ENCODE results near the gene PHOX2A.

Gene PHOX2A

DNA sequence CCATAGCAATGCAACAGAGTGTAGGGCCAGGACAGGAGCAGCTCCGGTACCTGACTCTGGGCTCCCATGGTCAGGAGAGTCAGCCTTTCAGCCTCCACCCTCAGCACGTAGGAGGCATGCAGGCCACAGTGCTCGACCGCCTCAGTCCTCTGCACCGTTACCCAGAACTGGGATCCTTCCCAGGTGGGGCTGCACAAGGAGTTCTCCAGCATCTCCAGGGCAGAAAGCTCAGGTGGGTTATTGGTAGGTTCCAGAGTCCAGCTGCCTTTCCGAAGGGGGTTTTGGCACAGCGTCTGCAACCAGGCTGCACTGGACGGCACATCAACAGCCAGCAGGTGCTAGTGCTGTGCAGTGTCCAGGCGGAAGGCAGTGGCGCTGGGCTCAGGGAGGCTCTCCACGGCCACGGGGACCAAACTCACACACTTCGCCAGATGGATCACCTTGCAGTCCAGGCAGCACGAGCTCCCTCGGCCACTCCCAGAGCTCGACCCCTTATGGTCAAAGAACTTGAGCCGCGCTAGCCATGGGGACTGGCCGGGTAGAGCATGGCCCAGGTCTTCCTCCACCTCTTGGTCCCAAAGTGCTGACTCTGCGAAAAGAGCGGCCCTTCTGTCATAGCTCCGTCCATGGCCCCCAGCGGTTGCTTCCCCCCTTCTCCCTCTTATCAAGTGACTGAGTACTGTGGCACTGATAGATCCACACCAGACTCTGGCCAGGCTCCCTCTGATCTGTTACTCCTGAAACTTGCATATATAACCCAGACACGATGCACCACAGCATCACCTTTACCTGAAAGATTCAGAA, 6.9 kb upstream of the PHOX2A start:
- DNase-seq (ENCODE audit: extremely low read depth in 1 of 2, low read depth in 1 of 2), result no peak

DNA sequence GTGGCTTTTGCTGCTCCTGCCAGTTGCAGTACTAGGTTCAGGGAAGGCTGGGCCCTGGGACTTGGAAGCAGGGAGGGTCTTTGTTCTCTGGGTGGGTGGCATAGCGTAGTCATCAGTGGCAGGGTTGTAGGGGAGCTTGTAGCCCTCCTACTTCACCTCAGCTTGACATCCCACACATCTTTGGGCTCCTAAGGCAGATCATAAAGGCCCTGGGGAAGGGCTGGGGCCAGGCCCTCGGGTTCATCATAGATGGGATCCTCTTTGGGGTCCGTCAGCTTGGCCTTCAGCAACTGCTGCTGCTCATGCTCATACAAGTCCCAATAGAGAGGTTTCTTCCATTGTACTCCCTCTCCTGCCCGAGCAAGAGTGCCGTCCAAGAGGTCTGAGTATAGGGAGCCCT, 6.0 kb upstream of the PHOX2A start:
- no peak for DNase-seq (ENCODE audit: extremely low read depth in 1 of 2, low read depth in 1 of 2)

- no peak for DNase-seq (ENCODE audit: extremely low read depth in 1 of 2, low read depth in 1 of 2)
Measured at GRCh38 chr11:72247584-72247983, 3.6 kb upstream of the PHOX2A start.

DNA sequence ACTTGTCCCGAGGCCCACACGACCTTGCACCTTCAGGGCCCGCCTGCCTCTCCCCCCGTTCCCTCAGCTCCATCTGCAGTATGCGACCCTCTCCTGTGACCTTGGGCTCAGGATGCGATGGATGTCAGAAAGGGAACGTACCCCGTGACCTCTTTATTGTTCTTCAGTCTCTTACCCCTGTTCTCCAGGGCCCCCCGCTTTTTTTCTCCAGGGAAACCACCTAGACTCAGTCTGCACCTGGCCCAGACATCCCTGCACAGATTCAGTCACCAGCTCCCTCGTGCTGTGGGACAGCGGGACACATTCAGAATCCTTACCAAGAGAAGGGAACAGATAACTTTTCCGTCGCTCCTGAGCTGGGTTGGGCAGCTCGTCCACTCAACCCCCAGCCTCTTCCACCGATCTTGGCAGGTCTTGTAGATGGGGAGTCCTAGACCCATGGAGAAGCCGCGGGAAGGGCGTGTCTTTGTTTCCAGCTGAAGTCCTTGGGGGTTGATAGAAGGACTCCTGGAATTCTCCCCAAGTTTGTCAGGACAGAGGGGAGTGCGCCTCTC, 1.4 kb upstream of the PHOX2A start:
- DNase-seq (ENCODE audit: extremely low read depth in 1 of 2, low read depth in 1 of 2), result no peak

- DNase-seq (ENCODE audit: extremely low read depth in 1 of 2, low read depth in 1 of 2), result no peak
Measured at GRCh38 chr11:72244361-72245262, 636 bp upstream of the PHOX2A start.

DNA sequence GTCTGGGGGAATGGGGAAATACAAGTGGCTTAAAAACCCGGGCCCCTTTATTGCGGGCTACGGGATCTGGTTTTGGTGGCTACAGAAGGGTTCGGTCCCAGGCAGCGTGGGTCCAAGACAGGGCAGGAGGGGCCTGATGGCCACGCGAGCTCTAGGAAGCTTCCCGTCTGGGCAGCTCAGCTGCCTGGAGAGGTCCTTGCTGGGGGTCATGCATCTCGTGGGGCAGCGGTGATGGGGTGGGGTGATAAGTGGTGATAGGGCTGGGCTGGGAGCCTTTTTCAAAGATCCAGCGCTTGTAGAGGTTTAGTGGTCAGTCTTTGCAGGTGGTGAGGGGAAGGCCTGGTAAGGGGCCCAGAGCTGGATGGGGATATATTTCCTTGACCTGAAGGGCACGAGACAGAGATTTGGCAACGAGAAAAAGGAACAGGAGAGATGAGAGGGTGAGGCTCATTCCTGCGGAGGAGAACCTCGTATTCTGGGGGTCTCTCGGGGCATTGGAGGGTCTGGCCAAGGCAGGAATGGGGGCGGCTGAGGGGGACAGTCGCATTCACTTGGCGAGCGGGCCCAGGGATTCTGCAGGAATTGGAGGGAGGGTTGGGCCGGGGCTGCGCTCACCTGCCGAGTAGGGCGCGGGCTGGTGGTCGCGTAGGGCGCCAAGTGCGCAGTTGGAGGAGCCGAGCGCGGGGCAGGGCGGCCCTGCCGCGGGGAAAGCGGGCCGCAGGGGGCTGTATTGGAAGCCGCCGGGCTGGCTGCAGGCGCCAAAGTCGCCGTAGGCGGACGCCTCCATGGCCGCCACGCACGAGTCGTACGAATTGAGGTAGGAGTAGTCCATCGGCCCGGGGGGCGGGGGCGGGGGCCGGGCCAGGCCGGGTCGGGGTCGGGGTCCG, 560 bp downstream of the PHOX2A start:
- DNase-seq (ENCODE audit: extremely low read depth in 1 of 2, low read depth in 1 of 2), result no peak

DNA sequence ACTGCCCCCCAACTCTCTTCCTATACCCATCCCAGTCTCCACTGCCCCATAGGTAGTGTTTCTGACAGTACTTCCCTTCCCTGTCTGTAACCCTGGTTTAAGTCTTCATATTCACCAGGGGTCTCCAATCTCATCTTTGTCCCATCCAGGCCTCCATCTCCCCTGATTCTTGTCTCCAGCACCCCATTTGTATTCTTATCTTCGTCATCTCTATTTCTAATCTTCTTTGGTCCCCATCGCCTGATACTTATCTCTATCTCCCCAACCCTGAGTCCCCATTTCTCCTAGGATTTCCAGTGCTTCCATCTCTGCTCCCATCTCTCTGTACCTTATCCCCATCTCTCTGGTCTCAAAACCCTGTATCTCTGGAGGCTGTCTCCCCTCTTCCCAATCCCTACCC, 1.8 kb downstream of the PHOX2A start:
- no peak for DNase-seq (ENCODE audit: extremely low read depth in 1 of 2, low read depth in 1 of 2)

DNA sequence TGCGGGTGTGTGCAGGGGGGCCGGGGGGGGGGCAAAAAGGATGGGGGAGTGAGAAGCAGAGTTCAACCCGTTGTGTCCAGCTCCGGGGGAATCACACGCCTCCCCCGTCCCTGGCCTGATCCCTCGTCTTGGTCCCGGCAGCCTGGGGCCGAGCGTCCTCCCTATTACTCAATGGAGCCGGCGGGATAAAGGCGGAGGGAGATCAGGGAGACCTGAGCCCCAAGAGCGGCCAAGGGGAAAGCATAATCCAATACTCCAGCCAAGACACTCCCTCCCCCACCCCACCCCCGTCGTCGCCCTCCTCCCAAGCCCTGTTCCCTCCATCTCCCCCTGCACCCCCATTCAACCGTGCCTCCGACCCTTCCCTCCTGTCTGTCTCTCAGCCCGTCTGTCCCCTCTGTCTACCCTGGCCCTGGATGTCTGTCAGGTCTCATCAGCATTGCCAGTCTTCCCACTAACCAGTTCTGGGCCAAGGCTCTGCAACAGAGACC, 2.6 kb downstream of the PHOX2A start:
- DNase-seq (ENCODE audit: extremely low read depth in 1 of 2, low read depth in 1 of 2), result no peak

- no peak for DNase-seq (ENCODE audit: extremely low read depth in 1 of 2, low read depth in 1 of 2)
Measured at GRCh38 chr11:72240461-72241290, 3.3 kb downstream of the PHOX2A start.

- no peak for DNase-seq (ENCODE audit: extremely low read depth in 1 of 2, low read depth in 1 of 2)
Measured at GRCh38 chr11:72239849-72240460, 4.0 kb downstream of the PHOX2A start.

GRCh38 chr11:72239313-72239848, 4.6 kb downstream of the PHOX2A start:
- DNase-seq (ENCODE audit: extremely low read depth in 1 of 2, low read depth in 1 of 2), result no peak

DNA sequence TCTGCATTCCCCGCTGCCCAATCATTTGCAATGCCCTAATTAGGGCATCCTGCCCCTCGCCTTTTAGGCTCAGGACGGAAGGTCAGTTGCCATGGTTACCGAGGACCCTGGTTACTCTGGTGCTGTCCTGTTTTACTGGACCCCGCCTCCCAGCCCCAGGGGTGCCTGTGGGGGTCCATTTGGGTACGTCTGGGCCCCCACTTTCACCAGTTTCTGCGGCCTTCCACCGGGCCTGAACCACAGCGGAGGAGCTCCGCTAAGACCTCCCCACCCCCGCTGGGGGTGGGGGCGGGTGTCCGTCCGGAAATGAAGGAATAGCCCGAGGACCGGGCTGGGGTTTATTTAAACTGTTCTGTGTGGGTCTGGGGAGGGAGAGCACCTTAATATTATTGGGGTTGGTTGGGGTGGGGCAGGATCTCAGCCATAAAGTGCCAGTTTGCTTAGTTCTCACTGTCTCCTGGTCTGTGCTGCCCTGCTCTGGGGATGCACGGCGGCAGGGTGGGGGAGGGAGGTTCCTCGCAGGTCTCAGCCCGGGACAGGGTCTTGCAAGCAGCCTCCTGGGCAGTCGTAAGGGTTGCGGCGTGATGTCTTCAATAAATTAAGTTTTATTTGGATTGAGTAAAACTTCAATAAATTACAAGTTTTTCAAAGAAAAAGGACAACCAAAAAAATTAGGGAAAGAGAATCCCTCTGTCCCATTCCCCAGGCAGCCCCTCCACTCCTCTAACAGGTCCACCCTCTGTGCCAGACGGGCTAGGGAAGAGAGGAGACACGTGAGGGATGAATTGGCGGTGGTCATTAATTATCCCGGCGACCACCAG, 5.3 kb downstream of the PHOX2A start:
- DNase-seq (ENCODE audit: extremely low read depth in 1 of 2, low read depth in 1 of 2), result no peak

DNA sequence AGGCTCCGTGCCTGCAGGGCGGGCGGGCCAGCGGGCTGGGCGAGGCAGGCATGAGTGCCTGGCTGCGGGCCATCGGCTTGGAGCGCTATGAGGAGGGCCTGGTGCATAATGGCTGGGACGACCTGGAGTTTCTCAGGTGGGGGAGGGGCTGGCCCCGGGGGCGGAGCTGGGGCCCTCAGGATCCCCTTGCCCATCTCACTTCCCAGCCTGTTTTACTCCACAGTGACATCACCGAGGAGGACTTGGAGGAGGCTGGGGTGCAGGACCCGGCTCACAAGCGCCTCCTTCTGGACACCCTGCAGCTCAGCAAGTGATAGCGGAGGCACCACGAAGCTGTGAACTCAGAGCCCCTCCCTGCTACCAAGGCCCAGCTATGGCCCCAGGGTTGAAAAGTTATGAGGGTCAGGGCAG, 5.9 kb downstream of the PHOX2A start:
- DNase-seq (ENCODE audit: extremely low read depth in 1 of 2, low read depth in 1 of 2), result peak in 1 of 2 donors; percentile 17

DNA sequence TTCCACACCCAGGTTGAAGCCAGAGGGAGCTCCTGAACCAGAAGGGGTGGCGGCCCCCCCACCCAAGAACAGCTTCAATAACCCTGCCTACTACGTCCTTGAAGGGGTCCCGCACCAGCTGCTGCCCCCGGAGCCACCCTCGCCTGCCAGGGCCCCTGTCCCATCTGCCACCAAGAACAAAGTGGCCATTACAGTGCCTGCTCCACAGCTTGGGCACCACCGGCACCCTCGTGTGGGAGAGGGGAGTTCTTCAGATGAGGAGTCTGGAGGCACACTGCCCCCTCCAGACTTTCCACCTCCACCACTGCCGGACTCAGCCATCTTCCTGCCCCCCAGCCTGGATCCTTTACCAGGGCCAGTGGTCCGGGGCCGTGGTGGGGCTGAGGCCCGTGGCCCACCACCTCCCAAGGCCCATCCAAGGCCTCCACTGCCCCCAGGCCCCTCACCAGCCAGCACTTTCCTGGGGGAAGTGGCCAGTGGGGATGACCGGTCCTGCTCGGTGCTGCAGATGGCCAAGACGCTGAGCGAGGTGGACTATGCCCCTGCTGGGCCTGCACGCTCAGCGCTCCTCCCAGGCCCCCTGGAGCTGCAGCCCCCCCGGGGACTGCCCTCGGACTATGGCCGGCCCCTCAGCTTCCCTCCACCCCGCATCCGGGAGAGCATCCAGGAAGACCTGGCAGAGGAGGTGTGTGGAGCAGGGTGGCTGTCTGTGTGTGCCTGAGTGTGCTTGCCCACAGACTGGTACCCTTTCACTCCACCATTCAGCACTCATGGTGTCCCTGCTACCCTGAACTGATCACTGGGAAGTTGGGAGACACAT, 6.7 kb downstream of the PHOX2A start:
- DNase-seq (ENCODE audit: extremely low read depth in 1 of 2, low read depth in 1 of 2), result no peak

GRCh38 chr11:72236774-72237111, 7.2 kb downstream of the PHOX2A start:
- DNase-seq (ENCODE audit: extremely low read depth in 1 of 2, low read depth in 1 of 2), result no peak

DNA sequence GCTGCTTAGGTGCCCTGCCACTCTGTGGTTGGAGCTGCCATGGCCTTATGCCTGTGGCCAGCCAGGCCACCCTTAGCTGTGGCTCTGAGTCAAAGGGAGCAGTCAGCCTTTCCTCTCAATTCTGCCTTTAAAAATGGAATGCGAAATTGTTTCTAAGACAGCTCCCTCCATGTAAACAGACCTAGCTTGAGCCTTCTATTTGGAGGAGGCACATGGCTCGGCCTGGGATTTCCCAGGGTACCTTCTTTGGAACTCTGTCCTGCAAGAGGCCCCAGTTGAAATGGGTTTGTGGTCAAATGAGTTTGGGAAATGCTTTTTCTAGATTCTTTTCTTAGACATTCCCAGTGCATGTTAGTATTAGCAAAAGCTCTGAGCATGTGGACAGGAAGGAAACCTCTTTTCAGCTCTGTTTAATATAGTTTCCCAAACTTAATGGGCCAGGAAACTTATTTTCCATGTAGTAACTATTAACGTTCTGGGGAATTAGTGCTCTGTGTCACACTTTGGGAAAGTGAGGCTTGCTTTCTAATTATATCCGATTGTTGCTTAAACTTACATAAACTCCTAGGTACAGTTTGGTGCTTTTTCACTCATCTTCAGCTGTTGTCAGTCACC, 7.8 kb downstream of the PHOX2A start:
- no peak for DNase-seq (ENCODE audit: extremely low read depth in 1 of 2, low read depth in 1 of 2)

Measured in stimulated activated CD8-positive, alpha-beta memory T cell treated with anti-CD3 and anti-CD28 coated beads, Interleukin-7, amount 100 ng/mL, for 48 hours (primary cell).